ENCODE data around the gene PLEKHO1. TPM values are rescaled to one million over a fixed set of nuclear protein-coding genes. Genes with fewer than 3 reads are reported as not detected.

Gene PLEKHO1
- polyA plus RNA-seq (2012; ENCODE audit: missing spikeins), result 70.9 TPM

DNA sequence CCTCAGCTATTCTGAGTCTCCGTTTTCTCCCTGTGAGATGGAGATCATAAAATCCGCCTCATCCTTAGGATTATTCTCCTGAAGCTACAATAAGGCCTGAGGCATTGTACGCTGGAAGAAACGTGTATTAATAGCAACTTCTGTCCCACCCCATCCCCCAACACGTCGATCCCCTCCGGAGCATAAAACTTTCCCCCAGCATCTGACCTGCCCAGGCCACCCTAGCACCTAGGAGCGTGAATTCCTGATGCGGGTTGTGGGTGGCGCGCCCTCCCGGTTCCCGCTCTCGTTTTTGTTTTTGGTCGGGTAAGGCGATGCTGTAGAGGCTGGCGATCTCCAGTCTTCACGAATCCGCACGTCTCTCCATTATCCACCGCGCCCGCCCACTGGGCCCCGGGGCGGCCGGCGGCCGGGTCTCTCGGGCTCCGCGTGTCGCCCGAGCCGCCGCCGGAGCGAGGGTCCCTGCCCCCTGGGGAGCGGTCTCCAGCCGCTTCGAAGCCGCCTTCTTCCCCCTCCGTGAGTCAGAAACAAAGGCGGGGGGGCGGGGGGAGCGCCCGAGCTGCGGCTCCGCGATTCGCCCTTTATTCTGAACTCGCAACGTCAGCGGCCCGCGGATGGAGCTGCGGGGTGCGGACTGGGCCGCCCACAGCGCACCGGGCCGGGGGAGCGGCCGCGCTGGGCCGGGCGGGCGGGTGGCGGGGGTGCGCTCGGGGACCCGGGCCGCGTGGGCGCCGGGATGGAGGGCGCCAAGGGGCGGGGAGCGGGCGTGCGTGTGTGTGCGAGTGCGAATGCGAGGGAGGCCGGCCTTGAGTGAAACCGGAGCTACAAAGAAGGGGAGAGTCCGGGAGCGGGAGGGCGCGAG is at the start of gene PLEKHO1:
Gene PLEKHO1 (plus strand): TSS at position 646 of the 862 bp plus-strand sequence. CDS start 342 bp downstream, outside the sequence.
- FAIRE-seq, result peak; percentile 51
- no peak for DNase-seq (ENCODE audit: insufficient read length)

GRCh38 chr1:150102986-150103385 is 46.7 kb upstream of the PLEKHO1 start:
- TF ChIP-seq TAF1 (IDR thresholded peaks at IDR 0.05; ENCODE audit: borderline replicate concordance, low read depth, low read length), result no peak
- TF ChIP-seq POLR2AphosphoS5 (IDR thresholded peaks at IDR 0.05; ENCODE audit: low read depth, low read length), result no peak
- TF ChIP-seq POLR2A (IDR thresholded peaks at IDR 0.05; ENCODE audit: low read depth, low read length), result no peak
- no peak for DNase-seq (ENCODE audit: insufficient read length)
- FAIRE-seq, result no peak

More for the DNA sequence above, at the start of gene PLEKHO1:
- TF ChIP-seq TAF1 (IDR thresholded peaks at IDR 0.05; ENCODE audit: borderline replicate concordance, low read depth, low read length) (0 out of 2 replicates have a peak, but pooled peaks have one; percentile 45), POLR2A (IDR thresholded peaks at IDR 0.05; ENCODE audit: low read depth, low read length) (peak; percentile 53; the same call in 1 of the 2 replicates), POLR2AphosphoS5 (IDR thresholded peaks at IDR 0.05; ENCODE audit: low read depth, low read length) (peak; percentile 27; the same call in 1 of the 2 replicates)

DNA sequence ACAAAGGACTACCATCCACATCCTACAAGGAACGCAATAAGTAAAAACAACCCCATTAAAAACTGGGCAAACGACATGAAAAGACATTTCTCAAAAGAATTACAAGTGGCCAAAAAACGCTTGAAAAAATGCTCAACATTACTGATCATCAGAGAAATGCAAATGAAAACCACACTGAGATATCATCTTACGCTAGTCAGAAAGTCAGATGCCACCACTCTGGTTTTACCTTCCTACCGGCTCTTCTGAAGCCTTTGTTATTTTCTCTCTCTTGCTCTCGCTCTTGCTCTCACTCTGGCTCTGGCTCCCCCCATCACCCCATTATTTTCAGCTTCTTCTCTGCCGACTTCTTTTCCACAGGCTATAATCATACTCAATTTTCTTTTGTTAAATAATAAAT is 43.4 kb upstream of the PLEKHO1 start:
- TF ChIP-seq TAF1 (IDR thresholded peaks at IDR 0.05; ENCODE audit: borderline replicate concordance, low read depth, low read length), result no peak
- TF ChIP-seq POLR2AphosphoS5 (IDR thresholded peaks at IDR 0.05; ENCODE audit: low read depth, low read length), result no peak
- TF ChIP-seq POLR2A (IDR thresholded peaks at IDR 0.05; ENCODE audit: low read depth, low read length), result no peak
- FAIRE-seq, result no peak
- no peak for DNase-seq (ENCODE audit: insufficient read length)

- DNase-seq (ENCODE audit: insufficient read length) (no peak), FAIRE-seq (peak; percentile 14)
- no peak for TF ChIP-seq POLR2AphosphoS5 (IDR thresholded peaks at IDR 0.05; ENCODE audit: low read depth, low read length)
- TF ChIP-seq TAF1 (IDR thresholded peaks at IDR 0.05; ENCODE audit: borderline replicate concordance, low read depth, low read length), result no peak
- no peak for TF ChIP-seq POLR2A (IDR thresholded peaks at IDR 0.05; ENCODE audit: low read depth, low read length)
These were observed 40.1 kb upstream of the PLEKHO1 start for GRCh38 chr1:150109586-150109985.

DNA sequence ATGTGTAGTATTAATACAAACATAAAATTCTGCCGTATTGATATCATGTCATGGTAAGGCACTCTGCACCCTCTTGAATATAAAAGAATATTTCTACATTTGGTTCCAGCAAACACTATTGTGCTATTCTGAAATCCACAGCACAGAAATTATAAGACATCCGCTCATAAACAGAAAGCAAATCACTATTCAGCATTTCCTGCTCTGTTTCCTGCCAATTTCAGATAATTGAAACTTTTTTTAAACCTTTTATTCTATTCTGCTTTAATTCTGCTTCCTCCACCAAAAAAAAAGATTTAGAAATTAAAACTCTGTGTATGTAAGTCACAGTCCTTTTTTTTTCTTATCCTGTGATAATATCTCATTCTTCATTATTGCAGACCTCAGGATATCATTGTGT is 39.6 kb upstream of the PLEKHO1 start:
- DNase-seq (ENCODE audit: insufficient read length), result no peak
- TF ChIP-seq POLR2AphosphoS5 (IDR thresholded peaks at IDR 0.05; ENCODE audit: low read depth, low read length) (no peak), TAF1 (IDR thresholded peaks at IDR 0.05; ENCODE audit: borderline replicate concordance, low read depth, low read length) (no peak), POLR2A (IDR thresholded peaks at IDR 0.05; ENCODE audit: low read depth, low read length) (no peak)
- FAIRE-seq, result no peak

DNA sequence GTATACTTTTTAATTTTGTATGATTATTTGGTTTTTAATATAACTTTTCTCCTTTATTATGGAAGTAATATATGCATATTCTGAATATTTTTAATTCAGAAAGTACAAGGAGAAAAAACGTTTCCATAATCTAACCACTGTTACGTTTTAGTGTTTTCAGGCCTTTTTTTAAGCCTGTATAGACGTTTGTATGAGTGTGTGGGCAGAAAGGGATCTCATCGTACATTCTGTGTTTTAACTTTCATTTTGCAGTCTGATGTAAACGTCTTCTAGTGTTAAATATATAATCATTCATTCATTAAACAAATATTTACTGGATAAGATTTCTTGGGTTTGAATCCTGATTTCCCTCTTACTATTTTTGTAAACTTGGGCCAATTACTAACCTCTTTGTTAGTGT is 38.0 kb upstream of the PLEKHO1 start:
- FAIRE-seq, result no peak
- DNase-seq (ENCODE audit: insufficient read length), result no peak

DNA sequence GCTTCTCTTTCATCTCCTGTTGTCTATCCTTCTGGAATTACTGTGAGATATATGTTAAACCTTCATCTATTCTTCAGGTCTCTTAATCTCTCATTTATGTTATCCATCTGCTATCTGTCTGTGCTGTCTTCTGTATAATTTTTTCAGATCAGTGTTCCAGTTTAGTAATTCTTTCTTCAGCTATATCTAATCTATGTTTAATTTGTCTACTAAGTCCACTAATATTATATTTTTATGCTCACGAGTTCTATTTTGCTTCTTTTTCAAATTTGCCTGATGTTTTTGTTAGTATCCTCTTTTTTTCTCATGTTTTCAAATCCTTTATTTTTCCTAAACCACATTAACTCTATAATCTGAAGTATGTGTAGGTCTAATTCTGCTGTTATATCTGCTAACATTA is 34.6 kb upstream of the PLEKHO1 start:
- TF ChIP-seq POLR2AphosphoS5 (IDR thresholded peaks at IDR 0.05; ENCODE audit: low read depth, low read length) (no peak), POLR2A (IDR thresholded peaks at IDR 0.05; ENCODE audit: low read depth, low read length) (no peak)
- DNase-seq (ENCODE audit: insufficient read length) (no peak), FAIRE-seq (no peak)

More for the DNA sequence above, 38.0 kb upstream of the PLEKHO1 start:
- no peak for TF ChIP-seq POLR2A (IDR thresholded peaks at IDR 0.05; ENCODE audit: low read depth, low read length)
- no peak for TF ChIP-seq POLR2AphosphoS5 (IDR thresholded peaks at IDR 0.05; ENCODE audit: low read depth, low read length)
- no peak for TF ChIP-seq TAF1 (IDR thresholded peaks at IDR 0.05; ENCODE audit: borderline replicate concordance, low read depth, low read length)

DNA sequence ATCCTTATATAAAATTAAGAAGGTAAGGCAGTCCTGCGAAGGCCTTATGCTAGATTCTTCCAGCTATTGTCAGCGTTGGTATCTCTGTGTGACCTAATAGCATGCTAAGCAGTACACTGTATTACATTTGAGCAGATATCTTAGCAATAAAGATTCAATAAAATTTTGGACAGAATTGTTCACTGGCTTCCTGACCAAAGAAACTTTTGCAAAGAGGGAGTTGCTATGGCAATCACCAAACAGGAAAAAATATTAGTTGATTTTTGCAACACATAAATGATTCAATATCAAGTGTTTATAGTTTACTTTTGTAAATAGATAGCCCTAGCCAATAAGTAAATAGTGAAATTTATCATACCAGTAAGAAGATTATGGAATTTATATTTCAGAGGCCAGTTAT is 31.0 kb upstream of the PLEKHO1 start:
- no peak for TF ChIP-seq POLR2AphosphoS5 (IDR thresholded peaks at IDR 0.05; ENCODE audit: low read depth, low read length)
- no peak for TF ChIP-seq POLR2A (IDR thresholded peaks at IDR 0.05; ENCODE audit: low read depth, low read length)
- no peak for TF ChIP-seq TAF1 (IDR thresholded peaks at IDR 0.05; ENCODE audit: borderline replicate concordance, low read depth, low read length)
- no peak for FAIRE-seq
- DNase-seq (ENCODE audit: insufficient read length), result no peak

- TF ChIP-seq POLR2A (IDR thresholded peaks at IDR 0.05; ENCODE audit: low read depth, low read length) (no peak), POLR2AphosphoS5 (IDR thresholded peaks at IDR 0.05; ENCODE audit: low read depth, low read length) (no peak), TAF1 (IDR thresholded peaks at IDR 0.05; ENCODE audit: borderline replicate concordance, low read depth, low read length) (no peak)
- no peak for DNase-seq (ENCODE audit: insufficient read length)
- FAIRE-seq, result no peak
These were observed 28.4 kb upstream of the PLEKHO1 start for GRCh38 chr1:150121236-150121862.

DNA sequence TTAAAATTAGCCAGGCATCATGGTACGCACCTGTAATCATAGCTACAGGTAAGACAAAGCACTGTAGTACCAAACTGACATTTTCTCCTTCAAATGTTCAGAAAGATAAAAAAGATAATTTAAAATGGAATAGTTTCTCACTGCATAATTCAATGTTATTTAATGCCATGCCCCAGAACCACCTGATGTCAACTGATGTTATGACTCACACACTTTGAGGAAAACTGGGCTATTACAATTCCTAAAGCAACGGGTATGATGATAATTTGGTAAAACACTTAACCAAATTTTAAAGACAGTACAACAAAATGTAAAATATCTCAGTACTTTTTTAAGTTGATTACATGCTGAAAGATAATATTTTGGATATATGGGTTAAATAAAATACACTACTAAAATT is 22.9 kb upstream of the PLEKHO1 start:
- FAIRE-seq (no peak), DNase-seq (ENCODE audit: insufficient read length) (no peak)
- TF ChIP-seq POLR2A (IDR thresholded peaks at IDR 0.05; ENCODE audit: low read depth, low read length) (no peak), POLR2AphosphoS5 (IDR thresholded peaks at IDR 0.05; ENCODE audit: low read depth, low read length) (no peak), TAF1 (IDR thresholded peaks at IDR 0.05; ENCODE audit: borderline replicate concordance, low read depth, low read length) (no peak)

GRCh38 chr1:150127464-150127863 is 22.3 kb upstream of the PLEKHO1 start:
- FAIRE-seq (no peak), DNase-seq (ENCODE audit: insufficient read length) (no peak)
- TF ChIP-seq POLR2AphosphoS5 (IDR thresholded peaks at IDR 0.05; ENCODE audit: low read depth, low read length), result no peak
- no peak for TF ChIP-seq POLR2A (IDR thresholded peaks at IDR 0.05; ENCODE audit: low read depth, low read length)
- TF ChIP-seq TAF1 (IDR thresholded peaks at IDR 0.05; ENCODE audit: borderline replicate concordance, low read depth, low read length), result no peak
